Activated T-helper 1 cell treated with anti-CD3 and anti-CD28 coated beads, Interleukin-2, amount 50 U/mL, for 16 hours (primary cell): Measurements from ENCODE around the gene BAIAP2.

Experiments
- DNase-seq, 2 donors: peaks; one replicate each; pipeline ENCODE4 v3.0.0-alpha.2; 2020; ENCODE audit warnings: low read depth in 1 of 2, low spot score in 1 of 2

BAIAP2 gene

GRCh38 chr17:81050645-81051625, 16.0 kb downstream of the BAIAP2 start:
- DNase-seq = no peak

GRCh38 chr17:81052199-81052997, 17.4 kb downstream of the BAIAP2 start:
- DNase-seq = no peak

DNA sequence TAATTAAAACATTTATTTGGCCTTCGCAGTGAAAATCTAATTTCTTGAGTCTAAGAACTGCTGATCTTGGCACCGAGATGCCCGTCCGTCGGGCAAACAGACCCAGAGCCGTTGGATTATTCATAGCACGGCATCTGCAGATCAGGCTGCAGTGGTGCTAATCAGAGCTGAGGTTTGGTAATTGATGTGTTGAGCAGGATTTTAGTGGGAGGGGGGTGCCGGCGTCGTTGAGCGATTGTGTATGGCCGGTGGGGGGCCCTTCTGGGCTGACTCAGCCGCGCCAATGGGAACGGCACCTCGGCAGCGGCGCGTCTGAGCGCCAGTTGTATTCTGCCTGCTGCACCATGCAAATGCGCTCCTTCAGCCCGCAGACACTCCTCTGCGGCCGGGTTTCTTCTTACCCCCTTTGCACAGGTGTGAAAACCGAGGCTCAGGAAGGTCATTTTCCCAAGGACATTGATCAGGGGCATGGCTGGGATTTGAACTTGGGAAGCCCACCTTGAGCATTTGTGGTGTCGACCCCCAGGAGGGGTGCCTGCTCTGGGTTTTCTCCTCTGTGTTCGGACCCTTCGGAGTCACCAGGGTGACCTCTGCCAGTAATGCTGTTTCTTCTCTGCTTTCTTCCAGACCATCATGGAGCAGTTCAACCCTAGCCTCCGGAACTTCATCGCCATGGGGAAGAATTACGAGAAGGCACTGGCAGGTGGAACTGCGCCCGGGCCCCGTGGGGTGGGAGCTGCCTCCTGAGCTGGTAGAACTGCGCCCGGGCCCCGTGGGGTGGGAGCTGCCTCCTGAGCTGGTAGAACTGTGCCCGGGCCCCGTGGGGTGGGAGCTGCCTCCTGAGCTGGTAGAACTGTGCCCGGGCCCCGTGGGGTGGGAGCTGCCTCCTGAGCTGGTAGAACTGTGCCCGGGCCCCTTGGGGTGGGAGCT, 18.4 kb downstream of the BAIAP2 start:
- no peak for DNase-seq

DNA sequence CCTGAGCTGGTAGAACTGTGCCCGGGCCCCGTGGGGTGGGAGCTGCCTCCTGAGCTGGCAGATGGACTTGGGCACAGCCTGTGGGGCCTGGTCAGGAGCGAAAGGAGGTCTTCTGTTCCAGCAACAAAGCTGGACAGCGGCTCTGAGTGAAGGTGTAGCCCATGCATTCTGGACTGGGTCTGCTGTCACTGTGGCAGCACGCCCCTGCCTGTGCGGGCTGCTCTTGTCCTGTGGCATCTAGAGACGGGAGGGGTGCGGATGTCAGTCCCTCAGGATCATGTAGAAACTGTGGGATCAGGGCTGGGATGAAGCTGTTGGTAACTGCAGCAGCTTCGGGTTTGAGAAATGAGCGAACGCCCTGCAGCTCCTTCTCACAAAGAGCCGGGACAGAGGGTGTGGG, 19.4 kb downstream of the BAIAP2 start:
- DNase-seq = no peak

DNA sequence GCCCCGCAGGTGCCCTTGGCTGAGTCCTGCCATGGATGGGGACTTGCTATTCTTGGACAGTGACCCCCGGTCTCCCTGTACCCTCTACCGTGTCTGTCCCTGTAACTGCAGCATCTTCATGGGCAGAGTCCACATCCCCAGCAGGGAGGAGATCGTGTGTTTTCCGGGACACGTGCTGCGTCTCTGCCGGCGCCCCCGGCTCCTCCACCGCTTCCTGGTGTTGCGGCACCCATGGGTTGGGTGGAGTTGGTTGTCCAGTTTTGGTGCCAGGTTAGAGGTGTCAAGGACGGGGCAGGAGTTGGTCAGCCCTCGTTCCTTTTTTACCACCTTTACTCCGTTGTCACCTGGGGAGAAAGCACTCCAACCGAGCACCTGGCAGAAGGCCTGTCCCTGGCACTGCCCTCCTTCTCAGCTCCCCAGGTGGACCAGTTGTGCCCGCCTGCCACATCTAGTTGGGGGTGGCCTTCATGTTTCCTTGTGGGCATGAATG, 20.0 kb downstream of the BAIAP2 start:
- DNase-seq = no peak

DNA sequence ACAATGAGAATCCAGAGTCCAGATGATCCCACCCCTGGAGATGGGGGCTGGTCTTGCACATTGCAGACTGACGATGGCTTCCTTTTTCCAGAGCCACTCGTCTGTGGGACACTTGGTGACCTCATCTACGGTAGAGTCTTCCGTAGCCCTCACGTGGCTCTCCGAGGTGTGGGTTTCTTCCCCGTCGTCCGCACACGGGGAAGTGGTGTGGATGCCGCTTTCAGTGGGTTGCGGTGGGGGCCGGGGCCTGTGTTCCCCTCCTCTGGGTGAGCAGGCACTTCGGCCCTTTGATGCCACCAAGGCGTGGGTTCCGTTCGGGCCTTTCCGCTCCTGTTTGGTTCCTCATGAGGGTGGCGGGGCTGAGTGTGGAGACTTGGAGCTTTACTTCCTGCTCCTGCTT, 21.4 kb downstream of the BAIAP2 start:
- no peak for DNase-seq

GRCh38 chr17:81057079-81057730, 22.3 kb downstream of the BAIAP2 start:
- no peak for DNase-seq

GRCh38 chr17:81057777-81058176, 22.8 kb downstream of the BAIAP2 start:
- no peak for DNase-seq

DNA sequence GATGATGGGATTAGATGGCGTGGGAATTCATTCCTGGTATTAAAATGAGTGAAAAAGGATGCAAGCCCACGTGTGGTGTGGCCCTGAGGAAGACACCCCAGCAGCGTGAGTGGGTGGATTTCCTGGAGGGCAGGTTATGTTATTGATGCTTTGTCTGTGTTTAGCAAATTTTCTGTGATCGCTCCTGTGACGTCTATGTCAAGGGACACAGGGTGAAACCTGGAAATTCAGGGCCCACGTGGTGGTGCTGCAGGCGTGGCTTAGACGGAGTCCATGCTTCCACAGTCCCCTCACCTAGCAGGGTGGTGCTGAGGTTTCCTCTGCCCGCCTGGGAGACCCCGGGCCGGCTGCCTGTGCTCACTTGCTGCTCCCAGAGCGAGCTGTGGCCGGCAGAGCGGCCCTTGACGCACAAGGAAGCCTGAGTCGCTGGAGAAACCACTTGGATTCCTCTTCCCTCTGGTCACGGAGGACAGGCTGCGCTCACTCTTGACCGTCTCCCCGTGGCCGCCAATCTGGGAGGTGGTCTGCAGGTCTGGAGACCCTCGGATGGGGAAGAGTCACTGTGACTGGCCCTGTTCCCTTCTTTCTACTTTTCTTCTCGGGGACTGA, 23.4 kb downstream of the BAIAP2 start:
- DNase-seq = no peak

DNA sequence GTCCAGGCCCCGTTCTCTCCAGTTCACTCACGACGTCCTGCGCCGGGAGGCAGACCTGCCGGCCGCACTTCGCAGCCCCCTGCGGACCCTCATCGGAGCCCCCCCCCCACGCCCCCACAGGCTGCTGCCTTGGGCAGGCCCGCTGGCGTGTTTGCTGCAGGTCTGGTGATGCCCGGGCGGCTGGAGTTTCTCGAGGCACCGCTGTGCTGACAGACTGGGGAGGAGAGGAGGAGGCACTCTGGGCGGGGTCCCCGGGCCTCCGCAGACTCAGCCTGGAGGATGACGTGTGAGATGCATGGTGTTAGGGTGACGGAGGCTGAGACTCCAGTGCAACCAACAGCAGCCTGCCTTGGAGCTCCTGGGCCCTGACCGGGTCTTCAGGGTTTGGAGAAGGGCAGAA, 24.1 kb downstream of the BAIAP2 start:
- DNase-seq = no peak

- DNase-seq = no peak
Measured at GRCh38 chr17:81060416-81060815, 25.5 kb downstream of the BAIAP2 start.

DNA sequence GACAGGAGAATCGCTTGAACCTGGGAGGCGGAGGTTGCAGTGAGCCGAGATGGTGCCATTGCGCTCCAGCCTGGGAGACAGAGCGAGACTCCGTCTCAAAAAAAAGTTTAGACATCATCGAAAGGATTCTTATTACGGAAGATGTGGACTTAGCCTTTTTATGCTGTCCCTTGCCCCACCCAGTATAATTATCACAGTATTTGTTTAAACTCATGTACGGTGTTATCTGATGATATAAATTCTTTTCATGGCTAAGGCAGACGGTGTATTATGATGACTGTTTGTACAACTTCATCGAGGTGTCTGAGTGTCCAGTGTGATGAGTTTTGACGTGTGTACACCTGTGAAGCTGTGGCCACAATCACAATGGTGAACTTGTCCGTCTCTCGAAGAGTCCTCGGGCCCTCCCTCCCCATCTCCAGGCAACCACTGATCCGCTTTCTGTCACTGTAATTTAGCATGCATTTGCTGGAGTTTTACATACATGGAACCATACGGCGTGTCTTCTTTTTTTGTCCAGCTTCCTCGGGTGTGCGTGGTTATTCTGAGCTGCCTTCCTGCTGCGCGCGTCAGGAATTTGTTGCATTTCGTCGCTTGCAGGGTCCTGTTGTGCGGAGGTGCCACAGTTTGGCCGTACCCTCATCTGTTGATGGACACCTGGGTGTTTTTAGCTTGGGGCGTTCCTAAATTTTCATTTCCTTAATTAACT, 26.2 kb downstream of the BAIAP2 start:
- no peak for DNase-seq

DNA sequence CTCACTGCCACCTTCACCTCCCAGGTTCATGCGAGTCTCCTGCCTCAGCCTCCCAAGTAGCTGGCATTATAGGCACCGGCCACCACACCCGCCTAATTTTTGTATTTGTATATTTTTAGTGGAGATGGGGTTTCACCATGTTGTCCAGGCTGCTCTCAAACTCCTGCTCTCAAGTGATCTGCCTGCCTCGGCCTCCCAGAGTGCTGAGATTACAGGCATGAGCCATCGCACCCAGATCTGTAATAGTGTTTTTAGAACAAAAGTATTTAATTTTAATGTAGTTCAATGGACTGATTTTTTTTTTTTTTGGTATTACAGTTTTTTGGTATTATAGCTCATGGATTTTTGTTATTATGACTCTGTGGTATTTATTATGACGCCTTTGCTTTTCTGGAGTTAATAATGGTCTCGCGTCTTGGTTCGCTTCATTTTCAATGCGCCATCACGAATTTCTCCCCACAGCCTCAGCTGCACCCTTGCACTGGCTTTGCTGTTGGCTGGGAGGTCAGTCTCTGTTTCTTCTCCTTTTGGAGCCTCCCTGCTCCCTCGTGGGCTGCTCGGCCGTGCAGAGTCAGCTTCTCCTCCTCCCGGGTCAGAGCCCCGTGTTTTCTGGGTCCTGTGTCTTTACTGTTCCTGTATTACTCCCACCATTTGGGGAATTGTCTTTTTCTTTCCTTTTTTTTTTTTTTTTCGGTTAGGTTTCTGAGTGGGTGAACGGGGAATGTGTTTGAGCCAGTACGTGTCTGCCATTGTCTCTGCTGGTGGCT, 27.2 kb downstream of the BAIAP2 start:
- no peak for DNase-seq

DNA sequence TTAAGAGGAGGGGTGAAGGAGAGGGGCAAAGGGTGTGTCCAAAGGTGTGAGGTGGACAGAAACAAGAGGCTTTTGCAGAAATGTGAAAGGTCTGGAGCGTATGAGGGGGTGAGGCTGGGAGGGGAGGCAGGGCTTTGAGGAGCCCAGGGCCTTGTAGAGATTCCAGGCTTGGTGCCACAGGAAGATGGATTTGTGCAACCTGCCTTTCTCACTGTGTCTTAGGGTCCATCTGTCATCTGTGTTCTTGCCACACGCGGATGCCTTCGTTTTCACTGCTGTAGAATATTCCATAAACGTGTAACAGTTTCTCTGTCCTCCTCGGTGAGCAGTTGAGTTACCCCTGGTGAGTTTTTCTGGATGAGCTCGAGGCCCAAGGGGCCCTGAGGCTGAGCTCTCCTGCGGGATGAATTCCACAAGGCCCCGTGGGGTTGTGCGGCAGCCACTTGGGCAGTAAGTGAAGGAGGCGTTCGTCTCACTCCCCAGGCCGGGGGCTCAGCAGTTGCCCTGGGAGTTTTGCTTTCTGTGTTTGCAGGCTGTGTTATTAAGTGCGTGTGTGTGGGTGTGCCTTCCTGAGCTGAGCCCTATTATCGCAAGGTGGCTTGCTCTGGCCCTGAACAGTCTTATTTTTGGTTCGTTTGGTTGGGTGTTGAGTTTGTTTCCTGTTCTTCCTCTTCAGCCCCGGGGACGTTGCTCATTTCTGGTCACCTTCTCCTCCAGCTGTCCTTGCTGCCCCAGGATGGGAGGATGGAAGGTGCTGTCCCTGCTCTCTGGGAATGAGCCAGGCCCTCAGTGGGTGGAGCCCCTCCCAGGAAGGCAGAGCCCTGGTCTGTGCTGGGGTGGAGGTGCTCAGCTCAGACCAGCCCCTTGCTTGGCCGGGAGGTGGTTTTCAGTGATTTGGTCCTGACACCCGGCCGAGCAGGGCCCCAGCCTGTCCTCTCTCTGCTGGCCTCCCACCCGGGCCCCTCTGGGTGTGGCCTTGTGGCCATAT, 28.4 kb downstream of the BAIAP2 start:
- no peak for DNase-seq

GRCh38 chr17:81064678-81065475, 29.9 kb downstream of the BAIAP2 start:
- no peak for DNase-seq

DNA sequence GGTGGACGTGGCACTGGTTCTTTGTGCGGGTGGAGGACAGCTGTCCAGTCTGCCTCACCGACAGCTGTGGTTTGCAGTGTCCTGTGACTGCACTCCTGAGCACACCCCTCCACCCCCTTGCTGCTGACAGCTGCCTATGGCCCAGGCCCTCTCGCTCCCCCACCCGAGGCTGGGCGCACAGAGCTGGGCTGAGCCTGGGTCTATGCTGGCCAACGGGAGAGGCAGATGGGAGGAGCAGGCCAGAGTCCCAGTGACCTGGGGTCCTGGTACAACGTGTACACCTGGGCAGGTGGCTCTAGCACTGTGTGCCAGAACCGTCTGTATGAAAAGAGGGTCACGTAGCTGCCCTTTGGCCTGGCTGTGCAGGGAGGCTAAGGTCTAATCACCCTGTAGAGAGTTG, 30.5 kb downstream of the BAIAP2 start:
- DNase-seq = no peak

DNA sequence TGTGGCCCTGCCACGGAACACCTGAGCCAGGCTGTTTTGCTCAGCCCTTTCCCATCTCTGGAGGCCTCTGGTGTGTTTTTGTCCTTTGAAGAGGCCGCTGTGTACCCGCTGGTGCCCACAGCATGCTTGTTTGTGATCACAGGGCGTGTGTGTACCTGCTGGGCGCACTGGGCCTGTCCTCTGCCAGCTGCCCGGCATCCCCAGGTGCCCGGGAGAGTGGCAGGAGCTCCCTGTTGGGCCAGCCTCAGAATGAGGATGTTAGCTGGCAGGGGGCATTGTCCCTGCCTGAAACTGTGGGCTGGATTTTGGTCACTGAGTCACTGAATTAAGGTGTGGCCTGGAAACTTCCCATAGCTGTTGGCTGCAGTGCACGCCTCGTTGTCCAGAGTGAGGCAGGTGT, 31.1 kb downstream of the BAIAP2 start:
- DNase-seq = no peak
